ENCODE results near the gene NFYA.

DNA sequence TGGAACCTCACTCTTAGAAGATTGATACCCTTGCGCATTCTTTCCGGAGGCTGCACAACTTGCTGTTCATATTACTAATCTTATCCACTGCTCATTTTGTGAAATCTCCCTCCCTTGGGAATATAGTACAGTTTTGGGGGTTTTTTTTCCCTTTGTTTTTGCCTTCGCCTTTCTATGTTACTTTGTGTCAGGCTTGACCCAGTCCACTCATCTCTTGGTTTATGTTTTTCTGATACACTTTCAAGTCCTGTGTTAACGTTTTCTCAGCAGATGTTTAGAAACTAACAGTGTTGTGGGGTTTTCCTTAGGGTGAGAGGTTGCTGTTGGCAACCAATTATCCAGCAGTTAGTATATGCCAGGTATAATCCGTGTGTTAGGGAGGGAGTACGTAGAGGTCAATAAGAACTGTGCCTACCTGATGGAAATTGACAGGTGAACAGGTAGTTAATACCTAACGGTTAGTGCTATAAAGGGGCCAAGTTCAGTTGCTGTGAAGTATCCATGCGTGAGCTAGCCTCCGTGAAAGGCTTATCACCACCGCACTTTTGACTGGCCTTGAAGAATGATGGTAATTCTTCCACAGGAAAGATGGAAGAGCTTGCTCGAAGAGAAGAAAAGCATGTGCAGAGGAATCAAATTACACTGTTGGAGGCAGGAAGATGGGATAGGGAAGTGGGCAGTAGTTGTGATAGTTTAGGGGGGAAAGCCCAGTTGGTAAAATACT is 1.4 kb downstream of the NFYA start:
- no peak for TF ChIP-seq FOXS1 (CRISPR knock-in tag; IDR thresholded peaks at IDR 0.05)
- no peak for TF ChIP-seq JUNB (IDR thresholded peaks at IDR 0.05)
- no peak for TF ChIP-seq BHLHE40 (IDR thresholded peaks at IDR 0.05; ENCODE audit: low read depth, low read length)
- TF ChIP-seq CHD4 (IDR thresholded peaks at IDR 0.05; ENCODE audit: borderline replicate concordance) = no peak
- no peak for TF ChIP-seq SMC3 (IDR thresholded peaks at IDR 0.05)
- TF ChIP-seq POLR2A (IDR thresholded peaks at IDR 0.05; ENCODE audit: low read length) = no peak
- no peak for TF ChIP-seq MAZ (IDR thresholded peaks at IDR 0.05; ENCODE audit: borderline replicate concordance, low read depth, low read length)
- no peak for TF ChIP-seq MAFK (IDR thresholded peaks at IDR 0.05; ENCODE audit: partially characterized antibody)

Measured in A549 (cell line).